Activated naive CD4-positive, alpha-beta T cell treated with anti-CD3 and anti-CD28 coated beads, Interleukin-2, amount 50 U/mL, for 24 hours (primary cell): Measurements from ENCODE around the gene ANKRD1.
A peak's percentile ranks its signal among the peaks of the same experiment; 100 is the strongest.

ENCODE experiments used
- H3K27ac Mint-ChIP-seq: one replicate; pipeline ENCODE4 v1.8.0; 2021; ENCODE audit warnings: mild to moderate bottlenecking, mixed read lengths
- H3K27me3 Mint-ChIP-seq: one replicate; pipeline ENCODE4 v1.8.0; 2021; ENCODE audit warnings: mixed read lengths
- H3K36me3 Mint-ChIP-seq: one replicate; pipeline ENCODE4 v1.8.0; 2021; ENCODE audit warnings: mixed read lengths
- H3K4me1 Mint-ChIP-seq: one replicate; pipeline ENCODE4 v1.8.0; 2021; ENCODE audit warnings: mixed read lengths
- H3K4me3 Mint-ChIP-seq: one replicate; pipeline ENCODE4 v1.8.0; 2021; ENCODE audit warnings: mild to moderate bottlenecking, mixed read lengths
- H3K9me3 Mint-ChIP-seq: one replicate; pipeline ENCODE4 v1.8.0; 2021; ENCODE audit warnings: mixed read lengths

ANKRD1 gene

GRCh38 chr10:90921906-90922305 is 1.0 kb upstream of the ANKRD1 start:
- H3K4me1 Mint-ChIP-seq, result no peaks in the 10 kb centered on the region
- H3K9me3 Mint-ChIP-seq, result no peaks in the 10 kb centered on the region
- no peaks in the 10 kb centered on the region for H3K36me3 Mint-ChIP-seq
- H3K4me3 Mint-ChIP-seq, result no peak overlapping the region
- peaks cover 4% of the 10 kb centered on the region for H3K27me3 Mint-ChIP-seq
- H3K27ac Mint-ChIP-seq, result no peak overlapping the region

- H3K9me3 Mint-ChIP-seq, result no peaks in the 10 kb centered on the region
- H3K27ac Mint-ChIP-seq, result no peak overlapping the region
- H3K4me1 Mint-ChIP-seq, result no peaks in the 10 kb centered on the region
- no peak overlapping the region for H3K4me3 Mint-ChIP-seq
- no peaks in the 10 kb centered on the region for H3K36me3 Mint-ChIP-seq
- peaks cover 4% of the 10 kb centered on the region for H3K27me3 Mint-ChIP-seq
These were observed 958 bp downstream of the ANKRD1 start for GRCh38 chr10:90919683-90920574.

GRCh38 chr10:90917968-90918318 is 2.9 kb downstream of the ANKRD1 start:
- Mint-ChIP-seq H3K27ac (no peak overlapping the region), H3K4me3 (no peak overlapping the region), H3K27me3 (peaks cover 3% of the 10 kb centered on the region)

DNA sequence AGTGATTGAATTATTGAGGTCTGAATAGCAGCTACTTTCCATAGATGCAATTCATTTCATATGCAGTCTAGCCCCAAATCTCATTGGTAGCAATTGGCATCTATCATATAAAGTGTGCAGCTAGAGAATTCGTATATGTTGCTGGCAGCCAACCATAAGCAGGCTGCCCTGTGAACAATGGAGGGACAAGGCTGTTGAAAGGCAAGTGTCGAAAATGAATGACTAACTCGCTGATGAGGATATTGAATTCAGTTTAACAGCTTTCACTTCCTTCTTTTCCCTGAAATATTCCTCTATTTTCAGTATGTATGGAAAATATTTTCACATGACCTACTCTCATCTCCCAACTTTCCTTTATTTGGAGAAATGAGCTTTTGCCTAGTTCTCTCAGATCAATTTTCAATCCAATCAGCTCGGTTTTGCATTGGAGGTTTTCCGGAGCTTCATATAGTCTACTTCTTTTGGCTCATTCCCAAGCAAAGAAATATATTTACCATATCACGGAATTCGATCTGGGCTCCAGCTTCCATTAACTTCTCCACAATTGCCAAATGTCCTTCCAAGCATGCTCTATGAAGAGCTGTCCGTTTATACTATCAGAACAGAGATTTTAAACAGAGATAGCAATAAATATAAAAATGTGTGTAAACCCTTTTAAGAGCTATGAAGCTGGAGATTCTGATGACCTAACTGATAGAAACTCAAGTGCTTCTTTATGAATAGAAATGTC is 3.5 kb downstream of the ANKRD1 start:
- Mint-ChIP-seq H3K27me3 (peaks cover 3% of the 10 kb centered on the region), H3K4me3 (no peak overlapping the region), H3K27ac (no peak overlapping the region), H3K36me3 (no peaks in the 10 kb centered on the region), H3K9me3 (no peaks in the 10 kb centered on the region), H3K4me1 (no peaks in the 10 kb centered on the region)

More at GRCh38 chr10:90917968-90918318, 2.9 kb downstream of the ANKRD1 start:
- Mint-ChIP-seq H3K9me3 (no peaks in the 10 kb centered on the region), H3K36me3 (no peaks in the 10 kb centered on the region), H3K4me1 (no peaks in the 10 kb centered on the region)

GRCh38 chr10:90916392-90917237 is 4.3 kb downstream of the ANKRD1 start:
- H3K4me1 Mint-ChIP-seq, result peaks cover 3% of the 10 kb centered on the region
- H3K9me3 Mint-ChIP-seq, result no peaks in the 10 kb centered on the region
- H3K4me3 Mint-ChIP-seq, result no peak overlapping the region
- no peaks in the 10 kb centered on the region for H3K27me3 Mint-ChIP-seq
- no peaks in the 10 kb centered on the region for H3K36me3 Mint-ChIP-seq
- no peak overlapping the region for H3K27ac Mint-ChIP-seq

- Mint-ChIP-seq H3K36me3 (no peaks in the 10 kb centered on the region), H3K27ac (no peak overlapping the region)
These were observed 5.2 kb downstream of the ANKRD1 start for GRCh38 chr10:90915766-90916075.

GRCh38 chr10:90914992-90915765 is 5.7 kb downstream of the ANKRD1 start:
- Mint-ChIP-seq H3K27me3 (no peaks in the 10 kb centered on the region), H3K9me3 (no peaks in the 10 kb centered on the region), H3K36me3 (no peaks in the 10 kb centered on the region), H3K4me3 (no peak overlapping the region), H3K27ac (no peak overlapping the region), H3K4me1 (peaks cover 4% of the 10 kb centered on the region)

More at GRCh38 chr10:90915766-90916075, 5.2 kb downstream of the ANKRD1 start:
- H3K4me3 Mint-ChIP-seq, result no peak overlapping the region
- H3K27me3 Mint-ChIP-seq, result no peaks in the 10 kb centered on the region
- H3K4me1 Mint-ChIP-seq, result peaks cover 4% of the 10 kb centered on the region
- no peaks in the 10 kb centered on the region for H3K9me3 Mint-ChIP-seq

GRCh38 chr10:90913774-90914420 is 7.0 kb downstream of the ANKRD1 start:
- H3K4me1 Mint-ChIP-seq, result peaks cover 4% of the 10 kb centered on the region
- no peak overlapping the region for H3K4me3 Mint-ChIP-seq
- peaks cover under 1% of the 10 kb centered on the region for H3K9me3 Mint-ChIP-seq
- H3K36me3 Mint-ChIP-seq, result peaks cover 2% of the 10 kb centered on the region
- H3K27ac Mint-ChIP-seq, result no peak overlapping the region
- H3K27me3 Mint-ChIP-seq, result no peaks in the 10 kb centered on the region

- Mint-ChIP-seq H3K36me3 (peaks cover 6% of the 10 kb centered on the region), H3K9me3 (peaks cover 5% of the 10 kb centered on the region), H3K27ac (no peak overlapping the region)
These were observed 7.9 kb downstream of the ANKRD1 start for GRCh38 chr10:90912854-90913479.

GRCh38 chr10:90912174-90912573 is 8.7 kb downstream of the ANKRD1 start:
- H3K27ac Mint-ChIP-seq, result no peak overlapping the region
- peaks cover 5% of the 10 kb centered on the region for H3K9me3 Mint-ChIP-seq
- no peaks in the 10 kb centered on the region for H3K27me3 Mint-ChIP-seq
- no peak overlapping the region for H3K4me3 Mint-ChIP-seq
- H3K4me1 Mint-ChIP-seq, result peaks cover 4% of the 10 kb centered on the region
- peaks cover 10% of the 10 kb centered on the region for H3K36me3 Mint-ChIP-seq

More at GRCh38 chr10:90912854-90913479, 7.9 kb downstream of the ANKRD1 start:
- Mint-ChIP-seq H3K27me3 (no peaks in the 10 kb centered on the region), H3K4me1 (peaks cover 4% of the 10 kb centered on the region), H3K4me3 (no peak overlapping the region)

DNA sequence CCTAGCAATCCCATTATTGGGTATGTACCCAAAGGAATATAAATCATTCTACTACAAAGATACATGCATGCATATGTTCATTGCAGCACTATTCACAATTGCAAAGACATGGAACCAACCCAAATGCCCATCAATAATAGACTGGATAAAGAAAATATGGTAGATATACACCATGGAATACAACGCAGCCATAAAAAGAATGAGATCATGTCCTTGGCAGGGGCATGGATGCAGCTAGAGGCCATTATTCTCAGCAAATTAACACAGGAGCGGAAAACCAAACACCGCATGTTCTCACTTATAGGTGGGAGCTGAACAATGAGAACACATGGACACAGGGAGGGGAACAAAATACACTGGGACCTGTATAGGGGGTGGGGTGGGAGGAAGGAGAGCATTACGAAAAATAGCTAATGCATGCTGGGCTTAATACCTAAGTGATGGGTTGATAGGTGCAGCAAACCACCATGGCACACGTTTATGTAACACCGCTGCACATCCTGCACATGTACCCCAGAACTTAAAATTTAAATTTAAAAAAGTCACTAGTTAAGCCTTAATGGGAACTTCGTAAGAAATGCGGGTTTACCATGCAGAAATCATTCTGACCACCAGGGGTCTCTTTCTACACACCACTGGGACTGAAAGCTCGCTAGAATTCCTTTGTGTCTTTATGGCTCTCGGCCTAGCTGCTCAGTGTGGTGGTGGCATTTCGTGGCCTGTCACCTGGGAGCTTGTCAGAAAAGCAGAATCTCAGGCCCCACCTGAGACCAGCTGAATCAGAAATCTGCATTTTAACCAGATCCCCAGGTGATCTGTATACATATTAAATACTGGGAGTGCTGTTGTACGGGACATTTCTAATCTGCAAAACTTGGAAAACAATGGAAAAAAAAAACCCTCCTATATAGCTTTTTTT is 9.5 kb downstream of the ANKRD1 start:
- no peaks in the 10 kb centered on the region for H3K27me3 Mint-ChIP-seq
- peaks cover 12% of the 10 kb centered on the region for H3K36me3 Mint-ChIP-seq
- peaks cover 4% of the 10 kb centered on the region for H3K4me1 Mint-ChIP-seq
- H3K4me3 Mint-ChIP-seq, result no peak overlapping the region
- peaks cover 5% of the 10 kb centered on the region for H3K9me3 Mint-ChIP-seq
- H3K27ac Mint-ChIP-seq, result peak overlapping the region; percentile 51

- no peak overlapping the region for H3K4me3 Mint-ChIP-seq
- no peaks in the 10 kb centered on the region for H3K27me3 Mint-ChIP-seq
- H3K27ac Mint-ChIP-seq, result no peak overlapping the region
- H3K4me1 Mint-ChIP-seq, result peaks cover 5% of the 10 kb centered on the region
- peaks cover 26% of the 10 kb centered on the region for H3K36me3 Mint-ChIP-seq
- peaks cover 5% of the 10 kb centered on the region for H3K9me3 Mint-ChIP-seq
These were observed 14.3 kb downstream of the ANKRD1 start for GRCh38 chr10:90906596-90906995.

- Mint-ChIP-seq H3K36me3 (peaks cover 27% of the 10 kb centered on the region), H3K4me1 (peaks cover 4% of the 10 kb centered on the region), H3K27me3 (no peaks in the 10 kb centered on the region), H3K4me3 (no peak overlapping the region), H3K27ac (no peak overlapping the region), H3K9me3 (peaks cover 5% of the 10 kb centered on the region)
These were observed 15.0 kb downstream of the ANKRD1 start for GRCh38 chr10:90905925-90906324.
